HepG2 (cell line): ENCODE data around the gene UBTD2. TPM values are rescaled to one million over a fixed set of nuclear protein-coding genes. Genes with fewer than 3 reads are reported as not detected.
A peak's percentile ranks its signal among the peaks of the same experiment; 100 is the strongest.

ENCODE experiments used
- DMAP1 ChIP-seq: IDR thresholded peaks from 2 replicates; pipeline ENCODE4 v1.6.1; 2016
- HDAC2 ChIP-seq: sonication (generic); formaldehyde crosslinking; IDR thresholded peaks from 2 replicates; pipeline ENCODE4 v1.4.0; 2020; ENCODE audit warnings: missing genetic modification reagents
- RERE ChIP-seq: IDR thresholded peaks from 2 replicates; pipeline ENCODE4 v1.6.1; 2016; ENCODE audit warnings: low read depth, missing genetic modification reagents, missing compliant biosample characterization
- SIN3A ChIP-seq: IDR thresholded peaks from 2 replicates; pipeline ENCODE4 v1.6.1; 2011; ENCODE audit warnings: low read depth, mild to moderate bottlenecking, control low read depth, low read length, borderline replicate concordance
- TCF7 ChIP-seq: sonication (generic); IDR thresholded peaks from 2 replicates; pipeline ENCODE4 v1.6.1; 2016; ENCODE audit warnings: antibody characterized with exemption, low read depth
- TEAD2 ChIP-seq: sonication (generic); formaldehyde crosslinking; IDR thresholded peaks from 2 replicates; pipeline ENCODE4 v1.9.0; 2021; ENCODE audit warnings: missing genetic modification reagents
- ZNF235 ChIP-seq: sonication (generic); formaldehyde crosslinking; IDR thresholded peaks from 2 replicates; pipeline ENCODE4 v1.8.1; 2023; ENCODE audit warnings: mild to moderate bottlenecking, missing genetic modification reagents, borderline replicate concordance
- ZNF552 ChIP-seq: sonication (generic); formaldehyde crosslinking; IDR thresholded peaks from 2 replicates; pipeline ENCODE4 v1.9.0; 2022; ENCODE audit warnings: missing genetic modification reagents, mild to moderate bottlenecking, borderline replicate concordance
- polyA plus RNA-seq, 8 experiments: library from polyadenylated mRNA; depleted of rRNA in 3 of 8; stranded (reverse) in 7 of 8; unstranded in 1 of 8; fragments of >200 nt; fragmentation: Illumina TruSeq in 4 of 8; extraction: Trizol in 4 of 8; gene quantifications; 2 replicates each; pipeline versions ENCODE4 v1.2.1 to v1.2.3, GENCODE V29; 2011 to 2016; ENCODE audit warnings: low read depth in 4 of 8, missing spikeins in 1 of 8, mixed read lengths in 1 of 8; ENCODE audit not compliant: insufficient read depth in 1 of 8
- total RNA-seq, 5 experiments: library from RNA; depleted of rRNA; stranded (reverse); fragments of >200 nt; fragmentation: Illumina TruSeq; extraction: Trizol; gene quantifications; 2 replicates each; pipeline ENCODE4 v1.2.3, GENCODE V29; 2016; ENCODE audit warnings: low read depth in 1 of 5
- TF ChIP-seq, protein P1 (sequence below), 2 experiments: fragments of 450-650 bp in 1 of 2; sonication (generic) in 1 of 2; formaldehyde crosslinking in 1 of 2; IDR thresholded peaks; 2 replicates each; pipeline versions ENCODE4 v1.6.1 to v1.8.0; 2016 to 2022; ENCODE audit warnings: antibody characterized with exemption in 1 of 2, mild to moderate bottlenecking in 1 of 2, missing genetic modification reagents in 1 of 2
- TF ChIP-seq, protein P2 (sequence below): fragments of 450-650 bp; IDR thresholded peaks from 2 replicates; pipeline ENCODE4 v1.6.1; 2017; ENCODE audit warnings: mild to moderate bottlenecking

UBTD2 gene
- total and polyA plus RNA-seq, 2 of the 13 experiments (the other 11 are each of a cell fraction or from before 2014, with no cell fraction given), result 15.2 to 24.1 TPM

- TF ChIP-seq, protein P1, sequence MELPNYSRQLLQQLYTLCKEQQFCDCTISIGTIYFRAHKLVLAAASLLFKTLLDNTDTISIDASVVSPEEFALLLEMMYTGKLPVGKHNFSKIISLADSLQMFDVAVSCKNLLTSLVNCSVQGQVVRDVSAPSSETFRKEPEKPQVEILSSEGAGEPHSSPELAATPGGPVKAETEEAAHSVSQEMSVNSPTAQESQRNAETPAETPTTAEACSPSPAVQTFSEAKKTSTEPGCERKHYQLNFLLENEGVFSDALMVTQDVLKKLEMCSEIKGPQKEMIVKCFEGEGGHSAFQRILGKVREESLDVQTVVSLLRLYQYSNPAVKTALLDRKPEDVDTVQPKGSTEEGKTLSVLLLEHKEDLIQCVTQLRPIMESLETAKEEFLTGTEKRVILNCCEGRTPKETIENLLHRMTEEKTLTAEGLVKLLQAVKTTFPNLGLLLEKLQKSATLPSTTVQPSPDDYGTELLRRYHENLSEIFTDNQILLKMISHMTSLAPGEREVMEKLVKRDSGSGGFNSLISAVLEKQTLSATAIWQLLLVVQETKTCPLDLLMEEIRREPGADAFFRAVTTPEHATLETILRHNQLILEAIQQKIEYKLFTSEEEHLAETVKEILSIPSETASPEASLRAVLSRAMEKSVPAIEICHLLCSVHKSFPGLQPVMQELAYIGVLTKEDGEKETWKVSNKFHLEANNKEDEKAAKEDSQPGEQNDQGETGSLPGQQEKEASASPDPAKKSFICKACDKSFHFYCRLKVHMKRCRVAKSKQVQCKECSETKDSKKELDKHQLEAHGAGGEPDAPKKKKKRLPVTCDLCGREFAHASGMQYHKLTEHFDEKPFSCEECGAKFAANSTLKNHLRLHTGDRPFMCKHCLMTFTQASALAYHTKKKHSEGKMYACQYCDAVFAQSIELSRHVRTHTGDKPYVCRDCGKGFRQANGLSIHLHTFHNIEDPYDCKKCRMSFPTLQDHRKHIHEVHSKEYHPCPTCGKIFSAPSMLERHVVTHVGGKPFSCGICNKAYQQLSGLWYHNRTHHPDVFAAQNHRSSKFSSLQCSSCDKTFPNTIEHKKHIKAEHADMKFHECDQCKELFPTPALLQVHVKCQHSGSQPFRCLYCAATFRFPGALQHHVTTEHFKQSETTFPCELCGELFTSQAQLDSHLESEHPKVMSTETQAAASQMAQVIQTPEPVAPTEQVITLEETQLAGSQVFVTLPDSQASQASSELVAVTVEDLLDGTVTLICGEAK (IDR thresholded peaks at IDR 0.05), result no peak
- TF ChIP-seq, protein P1 (CRISPR knock-in tag; IDR thresholded peaks at IDR 0.05), result 0 out of 2 replicates have a peak, but pooled peaks have one; percentile 48
- peak; percentile 83; the same call in 1 of the 2 replicates for TF ChIP-seq SIN3A
- TF ChIP-seq, protein P2, sequence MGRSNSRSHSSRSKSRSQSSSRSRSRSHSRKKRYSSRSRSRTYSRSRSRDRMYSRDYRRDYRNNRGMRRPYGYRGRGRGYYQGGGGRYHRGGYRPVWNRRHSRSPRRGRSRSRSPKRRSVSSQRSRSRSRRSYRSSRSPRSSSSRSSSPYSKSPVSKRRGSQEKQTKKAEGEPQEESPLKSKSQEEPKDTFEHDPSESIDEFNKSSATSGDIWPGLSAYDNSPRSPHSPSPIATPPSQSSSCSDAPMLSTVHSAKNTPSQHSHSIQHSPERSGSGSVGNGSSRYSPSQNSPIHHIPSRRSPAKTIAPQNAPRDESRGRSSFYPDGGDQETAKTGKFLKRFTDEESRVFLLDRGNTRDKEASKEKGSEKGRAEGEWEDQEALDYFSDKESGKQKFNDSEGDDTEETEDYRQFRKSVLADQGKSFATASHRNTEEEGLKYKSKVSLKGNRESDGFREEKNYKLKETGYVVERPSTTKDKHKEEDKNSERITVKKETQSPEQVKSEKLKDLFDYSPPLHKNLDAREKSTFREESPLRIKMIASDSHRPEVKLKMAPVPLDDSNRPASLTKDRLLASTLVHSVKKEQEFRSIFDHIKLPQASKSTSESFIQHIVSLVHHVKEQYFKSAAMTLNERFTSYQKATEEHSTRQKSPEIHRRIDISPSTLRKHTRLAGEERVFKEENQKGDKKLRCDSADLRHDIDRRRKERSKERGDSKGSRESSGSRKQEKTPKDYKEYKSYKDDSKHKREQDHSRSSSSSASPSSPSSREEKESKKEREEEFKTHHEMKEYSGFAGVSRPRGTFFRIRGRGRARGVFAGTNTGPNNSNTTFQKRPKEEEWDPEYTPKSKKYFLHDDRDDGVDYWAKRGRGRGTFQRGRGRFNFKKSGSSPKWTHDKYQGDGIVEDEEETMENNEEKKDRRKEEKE, result no peak
- TF ChIP-seq TEAD2, result 0 out of 2 replicates have a peak, but pooled peaks have one; percentile 10
- TF ChIP-seq HDAC2 (CRISPR knock-in tag), result peak; percentile 77; the same call in 1 of the 2 replicates
- TF ChIP-seq TCF7, result no peak
- no peak for TF ChIP-seq ZNF235
- TF ChIP-seq DMAP1 (CRISPR knock-in tag), result no peak; the same call in 1 of the 2 replicates
- TF ChIP-seq ZNF552 (CRISPR knock-in tag), result no peak
- TF ChIP-seq RERE, result no peak
Measured at GRCh38 chr5:172188033-172188892, 95.3 kb downstream of the UBTD2 start, which contains the start of gene STK10 (continued).
